Endothelial cell of umbilical vein (primary cell): ENCODE data around the gene BNC1. TPM values are rescaled to one million over a fixed set of nuclear protein-coding genes. Genes with fewer than 3 reads are reported as not detected.

ENCODE experiments used
- BruUV-seq: library from RNA; stranded (reverse); fragments of 400-500 nt; replicated peaks from 2 replicates; lab custom pipeline; 2021; lab: Mats Ljungman, UMichigan
- CTCF ChIA-PET: fragments of 300-600, 350-600 bp; sonication (Branson Sonifier 250); formaldehyde crosslinking; loops from one replicate; lab custom pipeline; 2021; ENCODE audit warnings: antibody characterized with exemption, inconsistent platforms; lab: Charles Lee
- POLR2A ChIA-PET: fragments of 300-600, 350-600 bp; sonication (Branson Sonifier 250); formaldehyde crosslinking; loops from one replicate; lab custom pipeline; 2021; ENCODE audit warnings: antibody characterized with exemption, inconsistent platforms; lab: Charles Lee
- DNase-seq: peaks from one replicate; pipeline ENCODE4 v3.0.0-alpha.2; 2011; ENCODE audit warnings: low read depth, low spot score
- FAIRE-seq: peaks from 2 replicates; lab custom pipeline; 2011; peaks lifted over from hg19 to GRCh38; lab: Jason Lieb, UNC
- H2AFZ ChIP-seq: 2 replicates; pipeline ENCODE4 v1.6.0; 2012; ENCODE audit warnings: low read depth, low read length, control low read depth, inconsistent platforms
- H3K27ac ChIP-seq: 2 replicates; pipeline ENCODE4 v1.5.1; 2011; ENCODE audit warnings: low read depth, mild to moderate bottlenecking, control low read depth, low read length, moderate library complexity; ENCODE audit not compliant: insufficient read depth
- H3K27me3 ChIP-seq, 2 experiments: 2 replicates each; pipeline versions ENCODE4 v1.6.0 to v1.6.1; 2011; ENCODE audit warnings: low read length in 2 of 2, mixed read lengths in 1 of 2; ENCODE audit not compliant: control insufficient read depth in 2 of 2, insufficient read depth in 2 of 2
- H3K36me3 ChIP-seq, 2 experiments: 2 replicates in 1 of 2; 3 replicates in 1 of 2; pipeline ENCODE4 v1.5.1; 2011; ENCODE audit warnings: low read length in 2 of 2, mild to moderate bottlenecking in 1 of 2, moderate library complexity in 1 of 2; ENCODE audit not compliant: control insufficient read depth in 2 of 2, insufficient read depth in 2 of 2; ENCODE audit errors: extremely low read depth in 1 of 2
- H3K4me1 ChIP-seq: 3 replicates; pipeline ENCODE4 v1.5.1; 2011; ENCODE audit warnings: mild to moderate bottlenecking, low read length; ENCODE audit not compliant: control insufficient read depth, insufficient read depth; ENCODE audit errors: extremely low read depth
- H3K4me2 ChIP-seq: 2 replicates; pipeline ENCODE4 v1.6.1; 2011; ENCODE audit warnings: low read length, control low read depth, mixed read lengths; ENCODE audit not compliant: insufficient read depth
- H3K4me3 ChIP-seq, 3 experiments: fragments of 200-600 bp in 1 of 3; sonication (generic), shearing (Covaris generic) in 1 of 3; replicated peaks in 1 of 3; 2 replicates each; pipeline ENCODE4 v1.5.1; 2011 to 2016; ENCODE audit warnings: control low read depth in 3 of 3, low read length in 3 of 3, mild to moderate bottlenecking in 2 of 3, inconsistent platforms in 1 of 3, low read depth in 1 of 3, moderate library complexity in 1 of 3; ENCODE audit not compliant: insufficient read depth in 1 of 3
- H3K79me2 ChIP-seq: 2 replicates; pipeline ENCODE4 v1.6.0; 2012; ENCODE audit warnings: low read length, inconsistent platforms; ENCODE audit not compliant: control insufficient read depth, insufficient read depth
- H3K9ac ChIP-seq: replicated peaks from 2 replicates; pipeline ENCODE3; 2011; ENCODE audit warnings: low read length, control low read depth; ENCODE audit not compliant: insufficient read depth; ENCODE audit errors: extremely low read depth
- H3K9me1 ChIP-seq: replicated peaks from 3 replicates; pipeline ENCODE4 v1.6.0; 2011; ENCODE audit warnings: mild to moderate bottlenecking, low read length; ENCODE audit not compliant: control insufficient read depth, insufficient read depth; ENCODE audit errors: extremely low read depth
- H3K9me3 ChIP-seq: replicated peaks from 2 replicates; pipeline ENCODE4 v1.5.1; 2012; ENCODE audit warnings: low read length, inconsistent platforms; ENCODE audit not compliant: control insufficient read depth, insufficient read depth
- H4K20me1 ChIP-seq: replicated peaks from 2 replicates; pipeline ENCODE3; 2011; ENCODE audit warnings: mild to moderate bottlenecking, low read length; ENCODE audit not compliant: control insufficient read depth, insufficient read depth; ENCODE audit errors: extremely low read depth
- CTCF ChIP-seq, 2 donors: IDR thresholded peaks; 1 replicate in 1 of 2; 2 replicates in 1 of 2; pipeline ENCODE4 v1.5.1; 2011; ENCODE audit warnings: low read length in 2 of 2, mild to moderate bottlenecking in 2 of 2, moderate library complexity in 2 of 2, control low read depth in 1 of 2, inconsistent platforms in 1 of 2, low read depth in 1 of 2; ENCODE audit not compliant: insufficient read depth in 1 of 2; ENCODE audit errors: extremely low read depth in 1 of 2
- EZH2 ChIP-seq: IDR thresholded peaks from 2 replicates; pipeline ENCODE4 v1.6.1; 2012; ENCODE audit warnings: borderline replicate concordance, low read depth, mild to moderate bottlenecking, moderate library complexity, low read length, inconsistent platforms; ENCODE audit not compliant: severe bottlenecking
- FOS ChIP-seq: IDR thresholded peaks from 2 replicates; pipeline ENCODE4 v1.6.1; 2011; ENCODE audit warnings: mild to moderate bottlenecking, low read length, moderate library complexity, borderline replicate concordance; ENCODE audit not compliant: insufficient read depth
- GATA2 ChIP-seq: IDR thresholded peaks from 2 replicates; pipeline ENCODE4 v1.7.0; 2011; ENCODE audit warnings: low read depth, mild to moderate bottlenecking, moderate library complexity, mixed read lengths, low read length; ENCODE audit not compliant: insufficient read length, insufficient read depth
- JUN ChIP-seq: IDR thresholded peaks from 2 replicates; pipeline ENCODE4 v1.6.1; 2011; ENCODE audit warnings: borderline replicate concordance, low read depth; ENCODE audit not compliant: insufficient read length, insufficient read depth
- MYC ChIP-seq: IDR thresholded peaks from one replicate; pipeline ENCODE4 v1.6.1; 2011; ENCODE audit warnings: mild to moderate bottlenecking, low read depth, low read length
- POLR2A ChIP-seq: IDR thresholded peaks from 2 replicates; pipeline ENCODE4 v1.6.1; 2012; ENCODE audit warnings: low read depth, mild to moderate bottlenecking, control low read depth, low read length
- POLR2AphosphoS5 ChIP-seq: IDR thresholded peaks from 2 replicates; pipeline ENCODE4 v1.6.1; 2012; ENCODE audit warnings: low read depth, mild to moderate bottlenecking, control low read depth, low read length, moderate library complexity; ENCODE audit not compliant: insufficient read depth
- dilution Hi-C: fragments of 300-500 bp; cut with MboI; formaldehyde crosslinking; loops from one replicate; pipeline ENCODE4 v1.15.0; 2019; ENCODE audit warnings: low sequenced_read_pairs; ENCODE audit not compliant: extremely low pct_ligation_motif_present
- intact Hi-C: fragments of 100-400 bp; cut with micrococcal nuclease; formaldehyde crosslinking; loops from one replicate; pipeline ENCODE4 v1.10.0; 2022
- polyA plus RNA-seq, 4 experiments: library from polyadenylated mRNA; depleted of rRNA in 3 of 4; stranded (reverse) in 3 of 4; unstranded in 1 of 4; fragments of >200 nt; gene quantifications; 2 replicates each; pipeline versions ENCODE4 v1.2.1 to v1.2.3, GENCODE V29; 2011 to 2012; ENCODE audit warnings: missing spikeins in 1 of 4
- total RNA-seq: library from RNA; stranded (reverse); gene quantifications from 2 replicates; pipeline ENCODE4 v1.2.3, GENCODE V29; 2021
- TF ChIP-seq, protein P1 (sequence below): IDR thresholded peaks from 2 replicates; pipeline ENCODE4 v1.6.1; 2011; ENCODE audit not compliant: insufficient read depth, insufficient read length

BNC1 gene
- total and polyA plus RNA-seq, 2 donors (not counting 3 experiments of a cell fraction or from before 2014, with no cell fraction given), result 3.4 to 3.9 TPM

GRCh38 chr15:83282776-83283137 lies 1.7 kb downstream of the BNC1 start:
- Histone ChIP-seq H3K36me3 (no peaks in the 10 kb centered on the region), H3K9me3 (no peaks in the 10 kb centered on the region), H3K27ac (peak overlapping the region; percentile 25), H3K4me1 (peaks cover 26% of the 10 kb centered on the region), H3K4me2 (peak overlapping the region; percentile 68), H2AFZ (peak overlapping the region; percentile 77), H3K9ac (peak overlapping the region; percentile 81), H3K79me2 (peaks cover 14% of the 10 kb centered on the region), H3K4me3 (peak overlapping the region; percentile 57 to 81 (median 74)), H3K9me1 (no peaks in the 10 kb centered on the region), H3K27me3 (peaks cover 3 to 9% of the 10 kb centered on the region in 2 experiments), H4K20me1 (no peaks in the 10 kb centered on the region)
- POLR2A ChIA-PET, result no interaction called here
- DNase-seq (peak; percentile 42), FAIRE-seq (no peak)
- dilution Hi-C loops, result no loop called here
- BruUV-seq, result TSS peak; percentile 2
- TF ChIP-seq CTCF (IDR thresholded peaks at IDR 0.05; ENCODE audit: extremely low read depth in 1 of 2, insufficient read depth in 1 of 2, low read depth in 1 of 2, low read length in 2 of 2), result no peak
- no peak for TF ChIP-seq MYC
- TF ChIP-seq EZH2, result no peak
- TF ChIP-seq JUN, result no peak
- no peak for TF ChIP-seq POLR2A
- TF ChIP-seq POLR2AphosphoS5, result no peak
- TF ChIP-seq, protein P1, sequence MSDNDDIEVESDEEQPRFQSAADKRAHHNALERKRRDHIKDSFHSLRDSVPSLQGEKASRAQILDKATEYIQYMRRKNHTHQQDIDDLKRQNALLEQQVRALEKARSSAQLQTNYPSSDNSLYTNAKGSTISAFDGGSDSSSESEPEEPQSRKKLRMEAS, result no peak
- no peak for TF ChIP-seq GATA2
- no peak for TF ChIP-seq FOS
- intact Hi-C loops, result loop anchor here (5.0 kb wide), 1 partner anchor 270 kb away; the partner anchor contains the start of gene C15orf40
- CTCF ChIA-PET, result interaction anchor here (2.1 kb wide), 1 partner anchor 35 kb away, joined by 12 read pairs; no protein-coding TSS in a partner anchor
